Calu3 (cell line): ENCODE data around the gene FOXP4. TPM values are rescaled to one million over a fixed set of nuclear protein-coding genes. Genes with fewer than 3 reads are reported as not detected.

ENCODE experiments used
- BruUV-seq: library from RNA; stranded (reverse); fragments of 400-500 nt; replicated peaks from 2 replicates; lab custom pipeline; 2021; lab: Mats Ljungman, UMichigan
- CTCF ChIA-PET: fragments of 300-600 bp; sonication (Branson Sonifier 250); formaldehyde crosslinking; loops from one replicate; lab custom pipeline; 2022; ENCODE audit warnings: antibody characterized with exemption; lab: Charles Lee
- DNase-seq: peaks from one replicate; pipeline ENCODE4 v3.0.0; 2022
- H3K27ac Mint-ChIP-seq: one replicate; pipeline ENCODE4 v1.8.0; 2022; ENCODE audit warnings: mixed read lengths; ENCODE audit not compliant: unreplicated experiment
- H3K27me3 Mint-ChIP-seq: one replicate; pipeline ENCODE4 v1.8.0; 2022; ENCODE audit warnings: mixed read lengths; ENCODE audit not compliant: unreplicated experiment
- H3K36me3 Mint-ChIP-seq: one replicate; pipeline ENCODE4 v1.8.0; 2022; ENCODE audit warnings: mild to moderate bottlenecking, moderate library complexity, mixed read lengths; ENCODE audit not compliant: insufficient read depth, unreplicated experiment
- H3K4me1 Mint-ChIP-seq: one replicate; pipeline ENCODE4 v1.8.0; 2022; ENCODE audit warnings: mild to moderate bottlenecking, low read depth, mixed read lengths; ENCODE audit not compliant: unreplicated experiment
- H3K4me3 Mint-ChIP-seq: one replicate; pipeline ENCODE4 v1.8.0; 2022; ENCODE audit warnings: mild to moderate bottlenecking, low read depth, moderate library complexity, mixed read lengths; ENCODE audit not compliant: unreplicated experiment
- H3K9me3 Mint-ChIP-seq: one replicate; pipeline ENCODE4 v1.8.0; 2022; ENCODE audit warnings: low read depth, mixed read lengths; ENCODE audit not compliant: unreplicated experiment
- intact Hi-C: fragments of 100-400 bp; cut with micrococcal nuclease; formaldehyde crosslinking; loops from one replicate; pipeline ENCODE4 v1.10.0; 2022; ENCODE audit not compliant: unreplicated experiment
- total RNA-seq: library from RNA; stranded (reverse); gene quantifications from 2 replicates; pipeline ENCODE4 v1.2.3, GENCODE V29; 2022
- TF ChIP-seq, protein P1 (sequence below): fragments of 200-600 bp; IDR thresholded peaks from one replicate; pipeline ENCODE4 v1.8.0; 2022; ENCODE audit warnings: antibody characterized with exemption; ENCODE audit not compliant: unreplicated experiment

Gene FOXP4
- total RNA-seq, 1 experiment from 2014 or later, result 47.8 TPM

DNA sequence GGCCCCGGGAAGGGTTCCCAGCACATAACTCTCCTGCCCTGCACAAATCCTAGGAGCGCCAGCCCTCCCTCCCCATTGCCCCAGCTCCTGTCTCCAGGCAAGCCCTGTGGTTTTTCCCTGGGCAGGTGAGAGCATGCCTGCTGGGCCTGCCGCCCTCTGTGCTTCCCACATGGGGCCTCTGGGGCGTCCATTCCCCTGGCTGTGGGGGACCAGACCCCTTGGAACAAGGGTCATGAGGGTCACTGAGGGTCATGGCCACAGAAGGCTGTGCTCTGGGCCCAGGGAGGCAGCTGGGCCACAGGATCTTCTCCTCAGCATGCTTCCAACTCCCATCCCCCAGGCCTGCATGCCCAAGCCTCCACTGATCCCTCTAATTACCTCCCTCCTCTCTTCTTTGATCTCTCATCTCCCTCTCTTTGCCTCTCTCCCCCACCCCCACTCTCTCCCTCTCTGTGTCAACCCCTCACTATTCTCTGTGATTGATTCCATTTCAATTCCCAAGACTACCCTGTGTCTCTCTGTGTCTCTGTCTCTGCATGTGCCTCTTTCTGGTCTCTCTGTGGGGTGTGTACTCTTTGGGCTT lies 98.2 kb downstream of the FOXP4 start:
- peaks cover 10% of the 10 kb centered on the region for H3K36me3 Mint-ChIP-seq
- DNase-seq, result no peak
- H3K9me3 Mint-ChIP-seq, result no peaks in the 10 kb centered on the region
- no peak overlapping the region for H3K4me3 Mint-ChIP-seq
- peaks cover 6% of the 10 kb centered on the region for H3K4me1 Mint-ChIP-seq
- H3K27me3 Mint-ChIP-seq, result no peaks in the 10 kb centered on the region
- BruUV-seq, result no TSS peak
- TF ChIP-seq, protein P1, sequence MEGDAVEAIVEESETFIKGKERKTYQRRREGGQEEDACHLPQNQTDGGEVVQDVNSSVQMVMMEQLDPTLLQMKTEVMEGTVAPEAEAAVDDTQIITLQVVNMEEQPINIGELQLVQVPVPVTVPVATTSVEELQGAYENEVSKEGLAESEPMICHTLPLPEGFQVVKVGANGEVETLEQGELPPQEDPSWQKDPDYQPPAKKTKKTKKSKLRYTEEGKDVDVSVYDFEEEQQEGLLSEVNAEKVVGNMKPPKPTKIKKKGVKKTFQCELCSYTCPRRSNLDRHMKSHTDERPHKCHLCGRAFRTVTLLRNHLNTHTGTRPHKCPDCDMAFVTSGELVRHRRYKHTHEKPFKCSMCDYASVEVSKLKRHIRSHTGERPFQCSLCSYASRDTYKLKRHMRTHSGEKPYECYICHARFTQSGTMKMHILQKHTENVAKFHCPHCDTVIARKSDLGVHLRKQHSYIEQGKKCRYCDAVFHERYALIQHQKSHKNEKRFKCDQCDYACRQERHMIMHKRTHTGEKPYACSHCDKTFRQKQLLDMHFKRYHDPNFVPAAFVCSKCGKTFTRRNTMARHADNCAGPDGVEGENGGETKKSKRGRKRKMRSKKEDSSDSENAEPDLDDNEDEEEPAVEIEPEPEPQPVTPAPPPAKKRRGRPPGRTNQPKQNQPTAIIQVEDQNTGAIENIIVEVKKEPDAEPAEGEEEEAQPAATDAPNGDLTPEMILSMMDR, result no peak
- CTCF ChIA-PET, result no interaction called here
- no peak overlapping the region for H3K27ac Mint-ChIP-seq
- intact Hi-C loops, result no loop called here

DNA sequence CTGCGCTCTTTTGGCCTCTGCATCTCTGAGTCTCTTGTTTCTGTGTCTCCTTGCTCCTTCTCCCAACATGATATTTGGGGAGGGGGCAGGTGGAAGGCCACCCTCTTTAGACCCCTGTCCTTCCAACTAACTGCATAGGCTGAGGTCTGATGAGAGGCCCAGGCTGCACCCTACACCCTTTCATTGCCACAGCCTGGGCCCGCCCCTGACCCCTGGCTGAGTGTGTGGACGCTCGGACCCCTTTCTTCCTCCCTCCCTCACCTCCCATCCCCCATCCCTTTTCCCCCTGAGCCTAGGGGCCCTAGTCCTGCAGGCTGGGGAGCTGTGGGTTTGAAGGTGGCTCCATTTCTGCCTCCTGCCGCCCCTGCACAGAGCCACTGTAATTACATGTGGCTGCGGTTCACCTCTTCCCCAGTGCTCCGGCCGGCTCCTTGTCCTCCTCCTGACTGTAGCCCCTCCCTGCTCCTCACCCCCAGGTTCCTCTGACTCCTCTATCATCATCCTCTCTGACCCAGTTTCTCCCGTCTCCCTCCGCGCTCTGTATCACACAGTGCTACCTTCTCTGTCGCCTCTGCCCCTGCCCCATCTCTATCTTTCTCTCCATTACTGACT lies 98.9 kb downstream of the FOXP4 start:
- Mint-ChIP-seq H3K27ac (no peak overlapping the region), H3K27me3 (no peaks in the 10 kb centered on the region), H3K4me1 (no peaks in the 10 kb centered on the region), H3K36me3 (peaks cover 2% of the 10 kb centered on the region), H3K9me3 (no peaks in the 10 kb centered on the region), H3K4me3 (no peak overlapping the region)
- BruUV-seq, result no TSS peak
- CTCF ChIA-PET, result no interaction called here
- TF ChIP-seq, protein P1, result no peak
- intact Hi-C loops, result no loop called here
- DNase-seq, result no peak

DNA sequence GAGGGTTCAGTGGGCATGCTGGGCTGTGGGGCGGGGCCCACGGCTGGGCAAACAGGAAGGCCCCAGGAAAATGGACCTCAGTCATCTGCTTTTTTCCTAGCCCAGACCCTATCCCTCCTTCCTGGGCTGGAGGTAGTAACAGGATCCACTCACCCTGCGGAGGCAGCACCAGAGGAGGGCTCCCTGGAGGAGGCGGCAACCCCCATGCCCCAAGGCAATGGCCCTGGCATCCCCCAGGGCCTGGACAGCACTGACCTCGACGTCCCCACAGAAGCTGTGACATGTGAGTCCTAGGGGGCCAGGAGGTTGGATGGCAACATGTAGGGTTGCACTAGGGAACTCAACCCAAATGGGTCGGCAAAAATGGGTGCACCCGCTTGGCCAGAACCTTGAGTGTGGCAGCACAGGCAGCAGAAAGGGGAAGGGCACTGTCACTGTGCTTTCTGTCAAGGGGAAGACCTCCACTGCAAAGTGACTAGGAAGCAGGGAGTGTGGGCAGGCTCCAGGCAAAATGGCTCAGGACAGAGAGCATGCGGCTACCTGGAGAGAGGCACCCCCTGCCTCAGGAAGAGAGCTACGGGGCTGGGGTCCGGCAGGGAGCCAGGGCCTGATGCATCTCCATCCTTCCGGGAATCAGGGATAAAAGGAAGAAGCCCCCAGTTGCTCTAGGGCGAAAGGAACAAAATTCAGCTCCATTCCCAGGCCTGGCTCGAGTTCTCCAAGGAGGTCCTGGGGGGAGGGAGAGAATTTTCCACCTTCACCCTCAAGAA lies 100.0 kb downstream of the FOXP4 start:
- TF ChIP-seq, protein P1, result no peak
- Mint-ChIP-seq H3K27ac (no peak overlapping the region), H3K4me3 (no peak overlapping the region), H3K36me3 (no peaks in the 10 kb centered on the region), H3K4me1 (no peaks in the 10 kb centered on the region), H3K27me3 (no peaks in the 10 kb centered on the region), H3K9me3 (no peaks in the 10 kb centered on the region)
- no peak for DNase-seq
- intact Hi-C loops, result no loop called here
- CTCF ChIA-PET, result no interaction called here
- no TSS peak for BruUV-seq

- Mint-ChIP-seq H3K9me3 (no peaks in the 10 kb centered on the region), H3K36me3 (peaks cover 4% of the 10 kb centered on the region), H3K4me3 (no peak overlapping the region), H3K27me3 (no peaks in the 10 kb centered on the region), H3K27ac (no peak overlapping the region), H3K4me1 (no peaks in the 10 kb centered on the region)
- CTCF ChIA-PET, result interaction anchor here (0.8 to 1.1 kb wide), 2 partner anchors 28 to 140 kb away, joined by 3 read pairs; partner anchors contain the start of gene TOMM6
- TF ChIP-seq, protein P1, result no peak
- no TSS peak for BruUV-seq
- intact Hi-C loops, result no loop called here
- DNase-seq, result no peak
Observed at GRCh38 chr6:41647061-41647511, 100.9 kb downstream of the FOXP4 start.
